Spinal cord (tissue), 10 donors: ENCODE data around the gene RGS2. TPM values are rescaled to one million over a fixed set of nuclear protein-coding genes. Genes with fewer than 3 reads are reported as not detected.

Experiments
- DNase-seq, 6 donors: peaks; one replicate each; pipeline versions ENCODE4 v3.0.0 to v3.0.0-alpha.2; 2013 to 2015; ENCODE audit warnings: low spot score in 6 of 6, low read depth in 4 of 6
- H3K27ac ChIP-seq: one replicate; pipeline ENCODE4 v1.5.1; 2013; ENCODE audit warnings: low read depth, low read length, control low read depth
- H3K27me3 ChIP-seq: one replicate; pipeline ENCODE4 v1.6.1; 2013; ENCODE audit warnings: low read length; ENCODE audit not compliant: control insufficient read depth, insufficient read depth
- H3K36me3 ChIP-seq: one replicate; pipeline ENCODE4 v1.6.1; 2013; ENCODE audit warnings: low read length; ENCODE audit not compliant: control insufficient read depth, insufficient read depth
- H3K4me1 ChIP-seq: one replicate; pipeline ENCODE4 v1.6.1; 2013; ENCODE audit warnings: low read length; ENCODE audit not compliant: control insufficient read depth, insufficient read depth
- H3K4me3 ChIP-seq: one replicate; pipeline ENCODE4 v1.5.1; 2013; ENCODE audit warnings: low read depth, low read length, control low read depth
- H3K9me3 ChIP-seq: one replicate; pipeline ENCODE4 v1.6.1; 2013; ENCODE audit warnings: low read length; ENCODE audit not compliant: control insufficient read depth, insufficient read depth
- WGBS: methylation state at CpG from one replicate; pipeline ENCODE4 v1.1.5; 2013; ENCODE audit warnings: missing lambda C conversion rate; ENCODE audit not compliant: insufficient coverage; 5-methylcytosine and 5-hydroxymethylcytosine counted together
- polyA plus RNA-seq, 2 donors: library from polyadenylated mRNA; unstranded; fragments of 120-200 nt; gene quantifications; one replicate each; pipeline ENCODE4 v1.2.1, GENCODE V29; 2013; ENCODE audit not compliant: insufficient read length in 2 of 2
- total RNA-seq, 2 donors: library from RNA; depleted of rRNA in 1 of 2; stranded (reverse); fragments of 120-200 nt in 1 of 2; fragments of >200 nt in 1 of 2; gene quantifications; one replicate each; pipeline versions ENCODE4 v1.2.3 to v1.2.4, GENCODE V29; 2013 to 2014
- donor health status: healthy.

RGS2 gene
- total and polyA plus RNA-seq, 4 donors: 30.5 to 81.8 (median 34.6) TPM

DNA sequence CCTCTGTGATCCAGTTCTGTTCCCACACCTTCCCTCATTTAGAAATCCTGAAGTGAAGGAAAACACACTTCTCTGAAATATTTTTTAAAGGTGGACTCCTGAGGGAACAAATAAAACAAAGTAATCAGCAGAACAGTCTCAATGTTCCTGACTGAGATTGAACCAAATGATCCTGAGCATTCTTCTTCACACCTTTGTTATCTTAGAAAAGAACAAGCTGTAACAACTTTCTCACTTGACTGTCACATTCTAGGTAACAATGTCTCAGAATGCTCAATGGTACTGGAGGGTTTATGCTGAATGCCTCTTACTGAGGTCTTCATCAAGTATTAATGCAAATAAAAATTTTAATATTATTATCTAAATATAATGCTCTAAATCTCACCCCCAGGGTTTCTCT, 40.4 kb upstream of the RGS2 start:
- Histone ChIP-seq H3K27ac (no peak overlapping the region), H3K27me3 (no peaks in the 10 kb centered on the region), H3K36me3 (no peaks in the 10 kb centered on the region), H3K4me3 (no peak overlapping the region), H3K9me3 (no peaks in the 10 kb centered on the region), H3K4me1 (no peaks in the 10 kb centered on the region)
- peak in 1 of 6 donors; percentile 3 for DNase-seq

DNA sequence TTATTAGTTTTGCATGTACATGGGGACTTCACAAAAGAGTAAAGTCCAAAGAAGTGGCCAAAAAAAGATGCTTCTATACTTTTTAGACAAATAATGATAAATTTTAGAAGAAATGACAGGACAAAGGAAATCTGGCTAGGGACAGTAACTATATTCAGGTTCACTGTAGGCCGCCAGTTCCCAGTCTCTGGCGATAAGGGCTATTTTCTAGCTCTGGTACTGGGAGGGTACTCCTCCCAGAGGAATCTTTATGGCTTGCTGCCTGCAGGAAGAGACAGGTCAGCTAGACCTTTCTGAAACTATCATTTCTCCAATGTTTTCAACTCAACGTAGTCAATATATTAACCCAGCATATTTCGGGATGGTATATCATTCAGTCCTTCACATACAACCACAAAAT, 37.5 kb upstream of the RGS2 start:
- Histone ChIP-seq H3K4me3 (no peak overlapping the region), H3K27ac (no peak overlapping the region), H3K9me3 (no peaks in the 10 kb centered on the region), H3K36me3 (no peaks in the 10 kb centered on the region), H3K4me1 (no peaks in the 10 kb centered on the region), H3K27me3 (no peaks in the 10 kb centered on the region)
- DNase-seq: no peak
- 96% methylated on average over 2 of the region's 4 CpGs for WGBS

DNA sequence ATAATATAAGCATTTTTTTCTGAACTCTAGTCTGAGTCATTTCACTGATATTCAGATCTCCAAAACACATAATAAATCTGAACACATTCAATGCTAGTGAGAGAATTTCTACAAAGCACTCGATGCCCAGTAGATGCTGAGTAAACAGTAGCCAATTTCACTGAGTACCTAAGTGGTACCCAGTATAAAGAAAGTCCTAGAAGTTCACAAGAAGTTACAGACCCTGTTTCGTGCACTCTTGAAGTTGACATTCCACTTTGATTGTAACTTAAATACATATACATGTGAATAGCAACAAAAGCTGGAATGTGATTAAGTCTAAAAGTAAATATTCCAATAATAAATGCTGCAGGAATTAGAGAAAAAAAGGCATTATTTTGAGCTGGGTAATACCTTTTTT, 33.2 kb upstream of the RGS2 start:
- Histone ChIP-seq H3K4me3 (no peak overlapping the region), H3K4me1 (no peaks in the 10 kb centered on the region), H3K27ac (no peak overlapping the region), H3K27me3 (no peaks in the 10 kb centered on the region), H3K36me3 (no peaks in the 10 kb centered on the region), H3K9me3 (no peaks in the 10 kb centered on the region)
- WGBS: no CpG with 5 or more reads among the region's 2 CpGs
- DNase-seq: no peak

DNA sequence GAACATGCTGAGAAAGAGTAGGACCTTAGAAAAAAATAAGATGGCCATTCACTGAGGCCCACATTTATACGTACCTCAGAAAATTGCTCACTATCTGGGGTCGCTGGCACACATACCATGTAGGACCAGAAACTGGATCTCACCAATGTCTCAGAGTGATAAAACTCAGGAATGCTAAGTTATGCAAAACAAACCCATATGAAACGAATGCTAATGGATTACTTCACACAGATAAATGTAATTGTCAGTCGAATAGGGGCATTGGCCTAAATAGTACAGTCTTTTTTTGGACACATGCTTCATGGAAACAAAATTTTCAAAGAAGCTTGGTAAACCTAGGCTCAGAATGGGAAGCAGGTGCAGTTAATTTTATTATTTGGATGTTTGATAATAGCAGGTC, 32.6 kb upstream of the RGS2 start:
- DNase-seq: no peak
- Histone ChIP-seq H3K4me3 (no peak overlapping the region), H3K27ac (no peak overlapping the region), H3K27me3 (no peaks in the 10 kb centered on the region), H3K4me1 (no peaks in the 10 kb centered on the region), H3K9me3 (no peaks in the 10 kb centered on the region), H3K36me3 (no peaks in the 10 kb centered on the region)
- WGBS: 100% methylated on average over 2 of the region's 4 CpGs

DNA sequence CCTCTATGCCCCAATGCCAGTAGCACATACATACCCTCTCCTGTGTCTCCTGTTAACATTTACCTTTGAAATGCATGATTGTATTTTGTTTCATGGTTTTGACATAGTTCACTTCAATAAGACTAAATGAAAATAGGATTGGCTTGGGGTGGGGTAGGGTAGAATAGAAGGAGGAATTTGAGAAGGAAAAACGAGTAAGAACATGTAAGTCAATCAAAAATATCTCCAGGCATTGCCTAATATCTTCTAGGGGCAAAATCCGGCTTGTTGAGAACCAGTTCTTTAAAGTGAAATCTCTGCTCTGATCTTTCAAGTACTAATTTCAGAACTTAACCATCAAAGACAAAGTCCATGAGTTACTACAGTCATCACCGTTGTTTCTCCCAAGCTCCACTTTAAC, 31.8 kb upstream of the RGS2 start:
- Histone ChIP-seq H3K27ac (no peak overlapping the region), H3K36me3 (no peaks in the 10 kb centered on the region), H3K4me1 (no peaks in the 10 kb centered on the region), H3K9me3 (no peaks in the 10 kb centered on the region), H3K27me3 (no peaks in the 10 kb centered on the region), H3K4me3 (no peak overlapping the region)
- DNase-seq: no peak
- WGBS: 100% methylated on average over 1 of the region's 3 CpGs

DNA sequence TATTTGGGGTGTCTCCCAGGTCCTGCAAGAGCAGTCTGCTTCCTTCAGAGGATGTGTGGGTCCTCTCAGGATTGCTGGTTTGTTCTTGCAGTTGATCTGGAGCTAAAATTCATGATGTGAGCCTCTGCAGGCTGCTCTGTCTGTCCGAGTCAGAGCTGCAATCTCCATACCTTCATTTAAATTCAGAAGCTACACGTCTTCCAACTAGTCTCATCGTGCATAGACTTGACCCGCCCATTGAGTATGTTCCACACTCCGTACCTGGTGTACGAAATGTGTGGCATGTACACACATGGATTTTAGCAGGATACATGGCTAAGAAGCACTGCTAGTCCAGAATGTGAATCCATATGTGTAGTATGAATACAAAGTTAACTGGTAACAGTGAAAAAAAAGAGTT, 25.0 kb upstream of the RGS2 start:
- WGBS: 82% methylated on average over 5 of the region's 6 CpGs
- Histone ChIP-seq H3K4me3 (no peak overlapping the region), H3K4me1 (no peaks in the 10 kb centered on the region), H3K27ac (no peak overlapping the region), H3K9me3 (no peaks in the 10 kb centered on the region), H3K36me3 (no peaks in the 10 kb centered on the region), H3K27me3 (no peaks in the 10 kb centered on the region)
- DNase-seq: no peak

DNA sequence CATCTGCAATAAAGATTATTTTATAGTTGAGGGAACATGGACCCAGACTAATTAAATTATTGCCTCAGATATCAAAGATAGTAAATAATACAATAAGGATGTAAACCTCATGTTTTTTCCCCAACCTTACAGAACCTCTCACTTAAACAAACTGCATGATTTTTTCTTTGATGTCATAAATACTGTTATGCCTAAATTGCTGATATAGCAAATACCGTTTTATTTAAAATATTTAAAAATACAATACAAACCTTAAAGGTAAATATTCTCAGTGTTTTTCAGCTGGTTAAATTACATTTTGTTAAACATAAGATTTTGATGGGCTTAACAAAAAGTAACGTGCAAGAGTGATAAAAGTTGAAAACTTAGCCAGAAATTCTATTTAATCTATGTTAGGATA, 24.4 kb upstream of the RGS2 start:
- no peak overlapping the region for H3K27ac ChIP-seq
- no peak for DNase-seq
- no peaks in the 10 kb centered on the region for H3K9me3 ChIP-seq
- H3K27me3 ChIP-seq: no peaks in the 10 kb centered on the region
- no peaks in the 10 kb centered on the region for H3K4me1 ChIP-seq
- H3K4me3 ChIP-seq: no peak overlapping the region
- no CpG with 5 or more reads among the region's 2 CpGs for WGBS
- H3K36me3 ChIP-seq: no peaks in the 10 kb centered on the region

DNA sequence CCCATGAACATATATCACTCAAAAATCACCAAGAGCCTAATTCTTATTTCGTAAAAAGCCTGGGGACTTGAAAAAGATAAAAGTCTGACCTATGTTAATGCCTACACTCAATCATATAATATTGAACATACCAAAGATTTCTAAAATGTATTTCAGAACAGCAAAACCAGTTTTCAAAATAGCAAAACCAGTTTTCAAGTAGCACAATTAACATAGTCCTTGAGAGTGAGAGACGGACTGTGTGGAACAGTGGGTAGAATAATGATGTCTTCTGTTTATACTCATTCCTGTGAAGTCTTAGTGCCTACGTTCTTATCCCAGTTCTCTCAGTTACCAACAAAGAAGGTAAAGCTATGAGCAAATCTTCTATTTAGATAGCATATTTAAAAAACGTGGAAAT, 22.3 kb upstream of the RGS2 start:
- WGBS: no CpG with 5 or more reads among the region's 4 CpGs

DNA sequence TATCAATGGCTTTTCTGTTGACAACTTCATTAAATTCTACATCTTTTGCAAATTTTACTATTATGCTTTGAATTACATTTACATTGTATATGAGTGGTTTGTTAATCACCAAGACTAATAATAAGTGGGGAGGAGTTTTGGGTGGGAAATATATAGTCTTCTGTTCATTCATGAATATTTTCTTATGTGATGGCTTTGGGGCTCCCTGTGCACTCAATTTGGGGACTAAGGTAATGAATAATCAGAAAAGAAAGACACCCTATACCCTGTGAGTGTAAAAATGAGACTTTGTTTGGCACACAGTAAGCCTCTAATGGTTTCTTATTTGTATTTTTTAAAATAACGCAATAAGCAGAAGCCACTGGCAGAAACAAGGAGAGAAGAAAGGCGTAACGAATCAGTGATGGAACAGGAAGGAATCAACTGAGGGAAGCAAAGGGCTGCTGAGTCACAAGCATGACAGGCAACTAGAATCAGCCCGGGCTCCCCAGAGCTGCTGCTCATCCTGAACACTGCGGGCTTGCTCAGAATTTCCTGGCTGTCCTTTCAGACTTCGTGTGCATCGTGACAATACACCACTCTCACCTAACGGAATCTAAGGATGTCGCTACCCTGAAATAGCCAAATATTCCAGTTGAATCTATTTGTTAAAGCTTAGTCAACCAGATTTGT, 20.8 kb upstream of the RGS2 start:
- H3K4me1 ChIP-seq: no peaks in the 10 kb centered on the region
- H3K27ac ChIP-seq: no peak overlapping the region
- no peak overlapping the region for H3K4me3 ChIP-seq
- WGBS: 26% methylated on average over 7 of the region's 9 CpGs
- no peaks in the 10 kb centered on the region for H3K9me3 ChIP-seq
- H3K27me3 ChIP-seq: no peaks in the 10 kb centered on the region
- DNase-seq: peak in 2 of 6 donors; percentile 31 to 60
- no peaks in the 10 kb centered on the region for H3K36me3 ChIP-seq

More for the DNA sequence above, 22.3 kb upstream of the RGS2 start:
- Histone ChIP-seq H3K4me3 (no peak overlapping the region), H3K4me1 (no peaks in the 10 kb centered on the region), H3K36me3 (no peaks in the 10 kb centered on the region), H3K27ac (no peak overlapping the region), H3K27me3 (no peaks in the 10 kb centered on the region), H3K9me3 (no peaks in the 10 kb centered on the region)
- DNase-seq: no peak

DNA sequence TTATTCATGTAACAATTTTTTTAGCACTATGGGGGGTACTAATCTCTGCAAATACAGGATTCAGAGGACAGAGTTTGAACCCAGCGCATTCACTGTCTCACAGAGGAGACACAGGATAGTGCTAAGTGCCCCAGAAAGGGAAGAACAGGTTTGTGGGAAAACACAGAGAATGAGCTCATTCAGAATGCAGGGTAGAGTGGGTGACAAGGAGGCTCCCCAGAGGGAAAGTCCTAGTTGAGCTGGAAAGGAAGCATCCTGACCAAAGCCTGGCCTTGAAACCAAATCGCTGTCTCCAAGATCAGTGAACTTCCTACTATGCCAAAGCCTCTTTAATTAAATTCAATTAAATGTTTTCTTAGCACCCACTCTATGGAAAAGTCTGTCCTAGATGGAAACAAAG, 19.0 kb upstream of the RGS2 start:
- H3K36me3 ChIP-seq: no peaks in the 10 kb centered on the region
- H3K27ac ChIP-seq: no peak overlapping the region
- 94% methylated on average over 1 of the region's 2 CpGs for WGBS
- no peak overlapping the region for H3K4me3 ChIP-seq
- no peaks in the 10 kb centered on the region for H3K27me3 ChIP-seq
- no peaks in the 10 kb centered on the region for H3K9me3 ChIP-seq
- H3K4me1 ChIP-seq: no peaks in the 10 kb centered on the region
- no peak for DNase-seq
